ENCODE data around the gene OR5H15.

- no peak for TF ChIP-seq POLR2A (IDR thresholded peaks at IDR 0.05)
- TF ChIP-seq, protein P1, sequence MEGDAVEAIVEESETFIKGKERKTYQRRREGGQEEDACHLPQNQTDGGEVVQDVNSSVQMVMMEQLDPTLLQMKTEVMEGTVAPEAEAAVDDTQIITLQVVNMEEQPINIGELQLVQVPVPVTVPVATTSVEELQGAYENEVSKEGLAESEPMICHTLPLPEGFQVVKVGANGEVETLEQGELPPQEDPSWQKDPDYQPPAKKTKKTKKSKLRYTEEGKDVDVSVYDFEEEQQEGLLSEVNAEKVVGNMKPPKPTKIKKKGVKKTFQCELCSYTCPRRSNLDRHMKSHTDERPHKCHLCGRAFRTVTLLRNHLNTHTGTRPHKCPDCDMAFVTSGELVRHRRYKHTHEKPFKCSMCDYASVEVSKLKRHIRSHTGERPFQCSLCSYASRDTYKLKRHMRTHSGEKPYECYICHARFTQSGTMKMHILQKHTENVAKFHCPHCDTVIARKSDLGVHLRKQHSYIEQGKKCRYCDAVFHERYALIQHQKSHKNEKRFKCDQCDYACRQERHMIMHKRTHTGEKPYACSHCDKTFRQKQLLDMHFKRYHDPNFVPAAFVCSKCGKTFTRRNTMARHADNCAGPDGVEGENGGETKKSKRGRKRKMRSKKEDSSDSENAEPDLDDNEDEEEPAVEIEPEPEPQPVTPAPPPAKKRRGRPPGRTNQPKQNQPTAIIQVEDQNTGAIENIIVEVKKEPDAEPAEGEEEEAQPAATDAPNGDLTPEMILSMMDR (IDR thresholded peaks at IDR 0.05 in 8 of 11, conservative IDR thresholded peaks at IDR 0.05 in 3 of 11) = no peak
- no peak for TF ChIP-seq POLR2AphosphoS5 (IDR thresholded peaks at IDR 0.05)
These were observed 15.7 kb downstream of the OR5H15 start for GRCh38 chr3:98182196-98182595.
